ENCODE data around the gene PLEKHG4. TPM values are rescaled to one million over a fixed set of nuclear protein-coding genes. Genes with fewer than 3 reads are reported as not detected.

PLEKHG4 gene
- total and polyA plus RNA-seq, 3 donors from 2014 or later: 86.5 to 137 (median 102) TPM

DNA sequence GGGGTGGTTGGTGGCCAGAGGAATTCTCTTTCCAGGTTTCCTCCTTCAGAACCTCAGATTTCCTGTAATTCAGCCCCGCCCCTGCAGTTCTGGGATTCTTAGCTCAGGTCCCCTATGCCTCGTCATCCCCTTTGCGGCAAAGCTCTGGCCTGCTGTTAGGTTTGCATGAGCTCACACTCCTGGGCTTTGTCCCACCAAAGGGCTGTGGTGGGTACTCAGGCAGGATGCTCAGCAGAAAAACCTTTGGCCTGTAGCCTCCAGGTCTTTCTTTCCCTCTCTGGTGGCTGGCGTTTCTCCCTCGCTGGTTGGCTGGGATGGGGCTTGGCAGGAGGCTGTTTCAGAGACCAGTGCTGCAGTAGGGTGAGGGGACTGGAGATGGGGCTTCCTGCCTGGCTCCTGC lies 9.6 kb upstream of the PLEKHG4 start:
- DNase-seq: no peak
- Histone ChIP-seq H3K36me3 (ENCODE audit: low read depth, missing control alignments) (no peaks in the 10 kb centered on the region), H3K27me3 (no peaks in the 10 kb centered on the region), H3K27ac (no peak overlapping the region), H3K9me3 (no peaks in the 10 kb centered on the region), H3K4me3 (no peak overlapping the region), H3K4me1 (no peaks in the 10 kb centered on the region)
- TF ChIP-seq, protein P1, sequence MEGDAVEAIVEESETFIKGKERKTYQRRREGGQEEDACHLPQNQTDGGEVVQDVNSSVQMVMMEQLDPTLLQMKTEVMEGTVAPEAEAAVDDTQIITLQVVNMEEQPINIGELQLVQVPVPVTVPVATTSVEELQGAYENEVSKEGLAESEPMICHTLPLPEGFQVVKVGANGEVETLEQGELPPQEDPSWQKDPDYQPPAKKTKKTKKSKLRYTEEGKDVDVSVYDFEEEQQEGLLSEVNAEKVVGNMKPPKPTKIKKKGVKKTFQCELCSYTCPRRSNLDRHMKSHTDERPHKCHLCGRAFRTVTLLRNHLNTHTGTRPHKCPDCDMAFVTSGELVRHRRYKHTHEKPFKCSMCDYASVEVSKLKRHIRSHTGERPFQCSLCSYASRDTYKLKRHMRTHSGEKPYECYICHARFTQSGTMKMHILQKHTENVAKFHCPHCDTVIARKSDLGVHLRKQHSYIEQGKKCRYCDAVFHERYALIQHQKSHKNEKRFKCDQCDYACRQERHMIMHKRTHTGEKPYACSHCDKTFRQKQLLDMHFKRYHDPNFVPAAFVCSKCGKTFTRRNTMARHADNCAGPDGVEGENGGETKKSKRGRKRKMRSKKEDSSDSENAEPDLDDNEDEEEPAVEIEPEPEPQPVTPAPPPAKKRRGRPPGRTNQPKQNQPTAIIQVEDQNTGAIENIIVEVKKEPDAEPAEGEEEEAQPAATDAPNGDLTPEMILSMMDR (IDR thresholded peaks at IDR 0.05): no peak
- no peak for TF ChIP-seq POLR2A (IDR thresholded peaks at IDR 0.05)
- intact Hi-C loops (cut with DNase I; ENCODE audit: low total_unique reads): no loop called here
- 78 to 85% methylated on average over 4 to 5 of the region's 5 CpGs for WGBS, 2 donors

DNA sequence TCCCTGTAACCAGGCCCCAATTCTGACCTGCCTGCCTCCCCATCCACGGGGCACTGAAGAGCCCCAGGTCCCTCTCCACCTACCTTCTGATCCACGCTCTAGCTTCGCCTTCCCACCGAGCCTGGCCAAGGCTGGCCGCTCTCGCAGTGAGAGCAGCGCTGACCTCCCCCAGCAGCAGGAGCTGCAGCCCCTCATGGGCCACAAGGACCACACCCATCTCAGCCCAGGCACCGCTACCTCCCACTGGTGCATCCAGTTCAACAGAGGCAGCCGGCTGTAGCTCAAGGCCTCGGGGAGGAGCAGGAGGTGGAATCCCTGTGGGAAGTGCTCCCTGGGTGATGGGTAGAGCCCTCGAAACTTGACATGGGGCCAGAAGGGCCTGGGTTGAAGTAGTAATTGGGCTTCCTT lies 8.4 kb upstream of the PLEKHG4 start:
- Histone ChIP-seq H3K4me1 (no peaks in the 10 kb centered on the region), H3K36me3 (ENCODE audit: low read depth, missing control alignments) (no peaks in the 10 kb centered on the region), H3K9me3 (no peaks in the 10 kb centered on the region), H3K4me3 (no peak overlapping the region), H3K27ac (no peak overlapping the region), H3K27me3 (no peaks in the 10 kb centered on the region)
- no peak for DNase-seq
- 83% methylated on average over 11 of the region's 11 CpGs; no CpG with 5 or more reads in 1 of the 2 donors for WGBS, 2 donors
- intact Hi-C loops (cut with DNase I; ENCODE audit: low total_unique reads): no loop called here
- TF ChIP-seq, protein P1 (IDR thresholded peaks at IDR 0.05): no peak
- no peak for TF ChIP-seq POLR2A (IDR thresholded peaks at IDR 0.05)

- intact Hi-C loops (cut with DNase I; ENCODE audit: low total_unique reads): no loop called here
- Histone ChIP-seq H3K4me3 (no peak overlapping the region), H3K36me3 (ENCODE audit: low read depth, missing control alignments) (no peaks in the 10 kb centered on the region), H3K27me3 (no peaks in the 10 kb centered on the region), H3K4me1 (no peaks in the 10 kb centered on the region), H3K27ac (no peak overlapping the region), H3K9me3 (no peaks in the 10 kb centered on the region)
- WGBS, 2 donors: 91 to 100% methylated on average over 2 to 4 of the region's 4 CpGs
- no peak for DNase-seq
- TF ChIP-seq POLR2A (IDR thresholded peaks at IDR 0.05): no peak
- TF ChIP-seq, protein P1 (IDR thresholded peaks at IDR 0.05): no peak
Measured at GRCh38 chr16:67271446-67271845, 7.9 kb upstream of the PLEKHG4 start.

DNA sequence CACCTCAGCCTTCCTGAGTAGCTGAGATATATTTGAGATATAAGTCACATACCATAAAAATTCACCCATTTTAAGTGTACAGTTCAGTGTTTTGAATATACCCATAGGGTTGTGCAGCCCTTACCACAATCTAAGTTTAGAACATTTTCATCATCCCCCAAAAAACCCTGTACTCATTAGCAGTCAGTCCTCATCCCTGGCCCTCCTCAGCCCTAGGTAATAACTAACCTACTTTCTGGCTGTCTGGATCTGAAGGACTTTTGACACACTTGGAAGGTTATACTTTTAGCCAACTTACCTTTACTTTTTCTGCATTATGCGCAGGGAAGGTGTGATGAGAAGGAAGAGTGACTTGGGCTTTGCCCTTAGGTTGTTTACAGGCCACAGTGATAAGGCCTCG lies 4.0 kb upstream of the PLEKHG4 start:
- H3K27ac ChIP-seq: no peak overlapping the region
- no peaks in the 10 kb centered on the region for H3K27me3 ChIP-seq
- H3K4me3 ChIP-seq: no peak overlapping the region
- H3K36me3 ChIP-seq (ENCODE audit: low read depth, missing control alignments): no peaks in the 10 kb centered on the region
- peaks cover 17% of the 10 kb centered on the region for H3K4me1 ChIP-seq
- TF ChIP-seq, protein P1 (IDR thresholded peaks at IDR 0.05): no peak
- TF ChIP-seq POLR2A (IDR thresholded peaks at IDR 0.05): no peak
- H3K9me3 ChIP-seq: no peaks in the 10 kb centered on the region
- no peak for DNase-seq
- WGBS, 2 donors: 85 to 92% methylated on average over 2 of the region's 2 CpGs
- intact Hi-C loops (cut with DNase I; ENCODE audit: low total_unique reads): no loop called here

GRCh38 chr16:67277294-67277998 lies 1.9 kb upstream of the PLEKHG4 start:
- TF ChIP-seq POLR2A (IDR thresholded peaks at IDR 0.05): no peak
- TF ChIP-seq, protein P1 (IDR thresholded peaks at IDR 0.05): no peak
- intact Hi-C loops (cut with DNase I; ENCODE audit: low total_unique reads): no loop called here
- DNase-seq: no peak
- Histone ChIP-seq H3K27me3 (no peaks in the 10 kb centered on the region), H3K9me3 (no peaks in the 10 kb centered on the region), H3K36me3 (ENCODE audit: low read depth, missing control alignments) (no peaks in the 10 kb centered on the region), H3K4me1 (peaks cover 17% of the 10 kb centered on the region), H3K27ac (peak overlapping the region in 1 of 2 donors; percentile 16), H3K4me3 (no peak overlapping the region)
- 80 to 84% methylated on average over 3 to 4 of the region's 4 CpGs for WGBS, 2 donors

All from testis (tissue), 3 donors.